SK-N-SH treated with all-trans-retinoic acid at 6 μM for 48 hours (cell line): Measurements from ENCODE around the gene SLU7.

Experiments
- BACH2 ChIP-seq: fragments of 250-450 bp; sonication (Bioruptor Pico); IDR thresholded peaks from 2 replicates; pipeline ENCODE4 v1.9.0; 2021; ENCODE audit warnings: mild to moderate bottlenecking, borderline replicate concordance
- CREB5 ChIP-seq: fragments of 250-450 bp; sonication (Bioruptor Pico); IDR thresholded peaks from 2 replicates; pipeline ENCODE4 v1.5.1; 2020; ENCODE audit warnings: low read depth, mild to moderate bottlenecking, moderate library complexity
- CSDC2 ChIP-seq: fragments of 250-450 bp; sonication (Bioruptor Pico); IDR thresholded peaks from 2 replicates; pipeline ENCODE4 v1.5.0; 2020; ENCODE audit warnings: mild to moderate bottlenecking, moderate library complexity
- CSRNP3 ChIP-seq: fragments of 250-450 bp; sonication (Bioruptor Pico); IDR thresholded peaks from 2 replicates; pipeline ENCODE4 v1.5.1; 2021; ENCODE audit warnings: mild to moderate bottlenecking, moderate library complexity
- ESRRG ChIP-seq: fragments of 250-450 bp; sonication (Bioruptor Pico); IDR thresholded peaks from 2 replicates; pipeline ENCODE4 v1.6.1; 2021; ENCODE audit warnings: mild to moderate bottlenecking
- GLIS3 ChIP-seq: fragments of 250-450 bp; sonication (Bioruptor Pico); IDR thresholded peaks from 2 replicates; pipeline ENCODE4 v1.5.0; 2020; ENCODE audit warnings: mild to moderate bottlenecking, moderate library complexity
- ISL1 ChIP-seq: fragments of 250-450 bp; sonication (Bioruptor Pico); IDR thresholded peaks from 2 replicates; pipeline ENCODE4 v2.1.2; 2022; ENCODE audit warnings: mild to moderate bottlenecking, moderate library complexity
- PATZ1 ChIP-seq: fragments of 250-450 bp; sonication (Bioruptor Pico); IDR thresholded peaks from 2 replicates; pipeline ENCODE4 v1.8.0; 2020; ENCODE audit warnings: mild to moderate bottlenecking, moderate library complexity, borderline replicate concordance
- PPARA ChIP-seq: fragments of 250-450 bp; sonication (Bioruptor Pico); IDR thresholded peaks from 2 replicates; pipeline ENCODE4 v1.5.0; 2020; ENCODE audit warnings: mild to moderate bottlenecking, borderline replicate concordance
- SNAI2 ChIP-seq: fragments of 250-450 bp; sonication (Bioruptor Pico); IDR thresholded peaks from 2 replicates; pipeline ENCODE4 v1.5.0; 2020; ENCODE audit warnings: mild to moderate bottlenecking, moderate library complexity
- TOX ChIP-seq: fragments of 250-450 bp; sonication (Bioruptor Pico); IDR thresholded peaks from 2 replicates; pipeline ENCODE4 v1.8.0; 2021; ENCODE audit warnings: mild to moderate bottlenecking, moderate library complexity, borderline replicate concordance
- ZC3H10 ChIP-seq: fragments of 250-450 bp; sonication (Bioruptor Pico); IDR thresholded peaks from 2 replicates; pipeline ENCODE4 v1.5.1; 2021; ENCODE audit warnings: mild to moderate bottlenecking, moderate library complexity
- ZNF70 ChIP-seq: fragments of 450-650 bp; formaldehyde crosslinking; IDR thresholded peaks from 2 replicates; pipeline ENCODE4 v1.5.0; 2020; ENCODE audit warnings: mild to moderate bottlenecking, moderate library complexity
- ZNF8 ChIP-seq: fragments of 450-650 bp; formaldehyde crosslinking; IDR thresholded peaks from 2 replicates; pipeline ENCODE4 v1.5.0; 2020; ENCODE audit warnings: mild to moderate bottlenecking, moderate library complexity

- no peak for TF ChIP-seq TOX (CRISPR knock-in tag)
- TF ChIP-seq PATZ1 (CRISPR knock-in tag) = no peak
- no peak for TF ChIP-seq ESRRG (CRISPR knock-in tag)
- no peak for TF ChIP-seq GLIS3 (CRISPR knock-in tag)
- TF ChIP-seq CSRNP3 (CRISPR knock-in tag) = no peak
- TF ChIP-seq ZNF70 (CRISPR knock-in tag) = no peak
- TF ChIP-seq ZNF8 (CRISPR knock-in tag) = no peak
- no peak for TF ChIP-seq CSDC2 (CRISPR knock-in tag)
- TF ChIP-seq CREB5 = no peak
- TF ChIP-seq ZC3H10 (CRISPR knock-in tag) = no peak
- no peak for TF ChIP-seq SNAI2 (CRISPR knock-in tag)
- no peak for TF ChIP-seq BACH2 (CRISPR knock-in tag)
- TF ChIP-seq ISL1 (CRISPR knock-in tag) = no peak
- TF ChIP-seq PPARA (CRISPR knock-in tag) = no peak
These were observed 57.2 kb downstream of the SLU7 start for GRCh38 chr5:160361624-160362228.
